ENCODE data around the gene SHROOM3. TPM values are rescaled to one million over a fixed set of nuclear protein-coding genes. Genes with fewer than 3 reads are reported as not detected.

SHROOM3 gene
- total RNA-seq, 6 donors from 2014 or later = 62.3 to 216 (median 116) TPM

DNA sequence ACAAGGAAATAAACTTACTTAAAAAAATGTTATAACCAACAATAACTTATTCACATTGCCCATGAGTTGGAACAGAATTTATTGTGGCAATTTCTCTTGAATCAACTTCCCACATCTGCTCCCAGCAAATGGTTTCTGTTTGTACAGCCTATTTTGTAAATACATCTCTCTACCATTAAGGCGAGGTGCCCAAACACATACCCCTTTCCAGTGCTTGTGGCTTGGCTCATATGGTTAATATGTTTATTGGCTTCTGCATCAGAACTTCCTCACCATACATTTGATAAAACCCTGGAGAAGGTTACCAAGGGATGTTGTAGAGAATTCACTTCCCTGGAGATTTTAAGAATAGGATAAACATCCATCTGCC lies 255.9 kb downstream of the SHROOM3 start:
- Histone ChIP-seq H3K9me3 (no peaks in the 10 kb centered on the region), H3K36me3 (no peaks in the 10 kb centered on the region), H3K27ac (peak overlapping the region in 1 of 4 donors; percentile 87), H3K4me3 (peak overlapping the region in 1 of 4 donors; percentile 61), H3K27me3 (peaks cover 0 to 11% (median 3%) of the 10 kb centered on the region in 4 donors), H3K4me1 (peaks cover 10 to 41% (median 25%) of the 10 kb centered on the region in 4 donors)
- TF ChIP-seq POLR2AphosphoS5 (IDR thresholded peaks at IDR 0.05) = no peak
- TF ChIP-seq POLR2A (IDR thresholded peaks at IDR 0.05) = no peak
- TF ChIP-seq, protein P1, sequence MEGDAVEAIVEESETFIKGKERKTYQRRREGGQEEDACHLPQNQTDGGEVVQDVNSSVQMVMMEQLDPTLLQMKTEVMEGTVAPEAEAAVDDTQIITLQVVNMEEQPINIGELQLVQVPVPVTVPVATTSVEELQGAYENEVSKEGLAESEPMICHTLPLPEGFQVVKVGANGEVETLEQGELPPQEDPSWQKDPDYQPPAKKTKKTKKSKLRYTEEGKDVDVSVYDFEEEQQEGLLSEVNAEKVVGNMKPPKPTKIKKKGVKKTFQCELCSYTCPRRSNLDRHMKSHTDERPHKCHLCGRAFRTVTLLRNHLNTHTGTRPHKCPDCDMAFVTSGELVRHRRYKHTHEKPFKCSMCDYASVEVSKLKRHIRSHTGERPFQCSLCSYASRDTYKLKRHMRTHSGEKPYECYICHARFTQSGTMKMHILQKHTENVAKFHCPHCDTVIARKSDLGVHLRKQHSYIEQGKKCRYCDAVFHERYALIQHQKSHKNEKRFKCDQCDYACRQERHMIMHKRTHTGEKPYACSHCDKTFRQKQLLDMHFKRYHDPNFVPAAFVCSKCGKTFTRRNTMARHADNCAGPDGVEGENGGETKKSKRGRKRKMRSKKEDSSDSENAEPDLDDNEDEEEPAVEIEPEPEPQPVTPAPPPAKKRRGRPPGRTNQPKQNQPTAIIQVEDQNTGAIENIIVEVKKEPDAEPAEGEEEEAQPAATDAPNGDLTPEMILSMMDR (IDR thresholded peaks at IDR 0.05) = no peak
- no peak for TF ChIP-seq EP300 (IDR thresholded peaks at IDR 0.05)
- DNase-seq (no peak), ATAC-seq (ENCODE audit: low FRiP score in 2 of 2) (no peak)
- WGBS, 2 donors = 51 to 59% methylated on average over 1 of the region's 1 CpG

DNA sequence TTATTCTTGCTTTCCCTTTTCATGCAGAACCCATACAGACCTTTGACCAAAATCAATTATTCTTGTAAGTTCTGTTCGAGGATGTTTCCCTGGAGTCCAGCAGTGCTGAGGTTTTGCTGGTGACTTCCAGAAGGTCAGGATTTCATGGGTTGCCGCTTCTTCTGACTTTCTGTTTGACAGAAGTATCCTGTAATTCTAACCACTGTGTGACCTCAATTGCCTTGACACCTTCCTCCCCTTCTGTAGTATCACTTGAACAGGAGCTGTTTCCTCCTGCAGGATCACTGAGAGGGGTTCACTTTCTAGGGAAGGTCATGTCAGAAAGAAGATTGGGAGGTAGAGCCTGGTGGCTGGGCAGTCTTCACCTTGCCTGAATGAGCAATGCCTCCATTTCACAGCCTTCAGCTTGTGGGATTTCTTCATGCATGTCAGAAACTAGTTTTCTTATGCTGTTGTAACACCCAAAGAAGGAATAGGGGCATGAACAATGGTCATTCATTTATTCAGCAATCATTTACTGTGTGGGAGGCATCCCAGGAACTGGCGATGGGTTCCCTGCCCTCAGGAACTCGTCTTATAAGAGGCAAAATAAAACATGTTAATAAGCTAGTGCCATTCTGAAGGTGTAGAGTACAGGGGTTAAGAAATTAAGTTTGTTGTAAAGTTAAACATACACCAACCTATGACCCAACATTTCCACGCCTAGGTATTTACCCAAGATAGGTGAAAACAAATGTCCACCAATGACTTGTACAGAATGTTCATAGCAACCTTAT lies 257.0 kb downstream of the SHROOM3 start:
- H3K36me3 ChIP-seq = no peaks in the 10 kb centered on the region
- ATAC-seq (ENCODE audit: low FRiP score in 2 of 2) (no peak), DNase-seq (no peak)
- H3K4me1 ChIP-seq = peaks cover 10 to 41% (median 25%) of the 10 kb centered on the region in 4 donors
- no peak overlapping the region for H3K4me3 ChIP-seq
- WGBS, 2 donors = 57 to 70% methylated on average over 5 of the region's 5 CpGs
- no peak for TF ChIP-seq POLR2AphosphoS5 (IDR thresholded peaks at IDR 0.05)
- TF ChIP-seq POLR2A (IDR thresholded peaks at IDR 0.05) = no peak
- no peak for TF ChIP-seq EP300 (IDR thresholded peaks at IDR 0.05)
- TF ChIP-seq, protein P1 (IDR thresholded peaks at IDR 0.05) = no peak
- no peaks in the 10 kb centered on the region for H3K9me3 ChIP-seq
- H3K27me3 ChIP-seq = peaks cover 0 to 11% (median 3%) of the 10 kb centered on the region in 4 donors
- no peak overlapping the region for H3K27ac ChIP-seq

DNA sequence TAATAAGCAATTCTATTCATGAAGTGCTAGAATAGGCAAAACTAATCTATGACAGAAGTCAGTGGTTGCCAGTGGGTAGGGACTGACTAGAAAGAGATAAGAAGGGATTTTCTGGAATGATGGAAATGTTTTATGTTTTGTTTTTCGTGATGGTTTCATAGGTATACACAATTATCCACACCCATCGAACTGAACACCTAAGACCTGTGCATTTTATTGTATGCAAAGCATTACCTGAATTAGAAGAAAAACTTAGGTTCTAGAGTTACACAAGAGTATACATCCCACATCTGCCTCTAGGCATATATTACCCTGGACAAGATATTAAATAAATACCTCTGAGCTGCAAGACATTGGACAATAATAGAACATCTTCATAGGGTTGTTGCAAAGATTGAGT lies 257.7 kb downstream of the SHROOM3 start:
- H3K36me3 ChIP-seq = no peaks in the 10 kb centered on the region
- TF ChIP-seq, protein P1 (IDR thresholded peaks at IDR 0.05) = no peak
- TF ChIP-seq POLR2AphosphoS5 (IDR thresholded peaks at IDR 0.05) = no peak
- TF ChIP-seq POLR2A (IDR thresholded peaks at IDR 0.05) = no peak
- no peak for TF ChIP-seq EP300 (IDR thresholded peaks at IDR 0.05)
- no peak overlapping the region for H3K4me3 ChIP-seq
- peaks cover 0 to 11% (median 3%) of the 10 kb centered on the region in 4 donors for H3K27me3 ChIP-seq
- H3K27ac ChIP-seq = no peak overlapping the region
- DNase-seq (no peak), ATAC-seq (ENCODE audit: low FRiP score in 2 of 2) (no peak)
- peaks cover 10 to 41% (median 25%) of the 10 kb centered on the region in 4 donors for H3K4me1 ChIP-seq
- no peaks in the 10 kb centered on the region for H3K9me3 ChIP-seq
- WGBS, 2 donors = 86 to 92% methylated on average over 2 of the region's 2 CpGs

DNA sequence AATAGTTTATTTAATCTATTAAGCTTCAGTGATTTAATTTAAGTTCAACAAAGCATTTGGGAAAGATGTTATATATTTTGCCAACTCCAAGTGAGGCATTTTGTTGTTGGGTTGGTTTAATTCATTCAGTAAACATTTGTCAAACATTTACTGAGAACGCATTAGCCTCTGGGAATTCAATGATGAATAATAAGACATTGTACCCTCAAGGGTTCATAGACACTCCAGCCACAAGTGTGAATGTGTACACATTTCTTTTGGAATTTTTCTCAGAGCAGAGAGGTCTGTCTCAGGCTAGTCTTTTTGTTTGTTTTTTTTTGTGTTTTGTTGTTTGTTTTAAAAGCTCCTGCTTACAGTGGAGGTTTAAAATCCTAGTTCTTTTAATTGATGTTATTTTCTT lies 259.0 kb downstream of the SHROOM3 start:
- Histone ChIP-seq H3K4me3 (no peak overlapping the region), H3K9me3 (no peaks in the 10 kb centered on the region), H3K27ac (no peak overlapping the region), H3K4me1 (peaks cover 10 to 33% (median 18%) of the 10 kb centered on the region in 4 donors), H3K27me3 (peaks cover 0 to 11% (median 3%) of the 10 kb centered on the region in 4 donors), H3K36me3 (no peaks in the 10 kb centered on the region)
- ATAC-seq (ENCODE audit: low FRiP score in 2 of 2) (no peak), DNase-seq (no peak)
- TF ChIP-seq, protein P1 (IDR thresholded peaks at IDR 0.05) = no peak
- TF ChIP-seq POLR2AphosphoS5 (IDR thresholded peaks at IDR 0.05) = no peak
- TF ChIP-seq POLR2A (IDR thresholded peaks at IDR 0.05) = no peak
- TF ChIP-seq EP300 (IDR thresholded peaks at IDR 0.05) = no peak
- WGBS, 2 donors = 50 to 54% methylated on average over 1 of the region's 1 CpG
